CD8-positive, alpha-beta memory T cell (primary cell): Measurements from ENCODE around the gene LINGO3. TPM values are rescaled to one million over a fixed set of nuclear protein-coding genes. Genes with fewer than 3 reads are reported as not detected.
"Not testable (repeated sequence)": the region's sequence is repeated elsewhere in the genome, so short reads cannot be mapped to it uniquely, and the experiment has no call there.

Experiments
- CTCF ChIA-PET: fragments of 350-600 bp; sonication (Branson Sonifier 250); formaldehyde crosslinking; loops from one replicate; lab custom pipeline; 2021; ENCODE audit warnings: antibody characterized with exemption; lab: Charles Lee
- POLR2A ChIA-PET: fragments of 350-600 bp; sonication (Branson Sonifier 250); formaldehyde crosslinking; loops from one replicate; lab custom pipeline; 2021; ENCODE audit warnings: antibody characterized with exemption; lab: Charles Lee
- DNase-seq, 5 donors: peaks; one replicate each; pipeline versions ENCODE4 v3.0.0 to v3.0.0-alpha.2; 2020 to 2022; ENCODE audit warnings: mixed read lengths in 1 of 5
- H3K27ac ChIP-seq: one replicate; pipeline ENCODE4 v1.7.0; 2013; ENCODE audit warnings: low read depth, mild to moderate bottlenecking, low read length, moderate library complexity
- H3K27me3 ChIP-seq: 2 replicates; pipeline ENCODE4 v1.7.0; 2013; ENCODE audit warnings: low read length, mild to moderate bottlenecking; ENCODE audit not compliant: insufficient read depth, poor library complexity, severe bottlenecking
- H3K36me3 ChIP-seq: 2 replicates; pipeline ENCODE4 v1.7.0; 2013; ENCODE audit warnings: mild to moderate bottlenecking, low read length, moderate library complexity; ENCODE audit not compliant: insufficient read depth
- H3K4me1 ChIP-seq: 2 replicates; pipeline ENCODE4 v1.7.0; 2013; ENCODE audit warnings: mild to moderate bottlenecking, low read length, moderate library complexity; ENCODE audit not compliant: insufficient read depth
- H3K4me3 ChIP-seq: 2 replicates; pipeline ENCODE4 v1.7.0; 2013; ENCODE audit warnings: mild to moderate bottlenecking, low read length
- H3K9me3 ChIP-seq: 2 replicates; pipeline ENCODE4 v1.7.0; 2013; ENCODE audit warnings: mild to moderate bottlenecking, low read length
- H3K27ac Mint-ChIP-seq, 8 donors: one replicate each; pipeline ENCODE4 v1.8.0; 2020 to 2021; ENCODE audit warnings: mixed read lengths in 8 of 8, mild to moderate bottlenecking in 6 of 8, inconsistent platforms in 3 of 8, moderate library complexity in 3 of 8
- H3K27me3 Mint-ChIP-seq, 2 donors: one replicate each; pipeline ENCODE4 v1.8.0; 2020 to 2021; ENCODE audit warnings: mixed read lengths in 2 of 2, mild to moderate bottlenecking in 1 of 2, moderate library complexity in 1 of 2
- H3K36me3 Mint-ChIP-seq, 3 donors: one replicate each; pipeline ENCODE4 v1.8.0; 2020 to 2021; ENCODE audit warnings: mixed read lengths in 3 of 3, inconsistent platforms in 1 of 3, mild to moderate bottlenecking in 1 of 3
- H3K4me1 Mint-ChIP-seq, 3 donors: one replicate each; pipeline ENCODE4 v1.8.0; 2020 to 2021; ENCODE audit warnings: mixed read lengths in 3 of 3, inconsistent platforms in 1 of 3, mild to moderate bottlenecking in 1 of 3
- H3K4me3 Mint-ChIP-seq, 7 donors: one replicate each; pipeline ENCODE4 v1.8.0; 2020 to 2021; ENCODE audit warnings: mixed read lengths in 7 of 7, mild to moderate bottlenecking in 6 of 7, moderate library complexity in 4 of 7, inconsistent platforms in 2 of 7
- H3K9me3 Mint-ChIP-seq, 5 donors: one replicate each; pipeline ENCODE4 v1.8.0; 2020 to 2022; ENCODE audit warnings: mixed read lengths in 5 of 5, mild to moderate bottlenecking in 3 of 5, moderate library complexity in 2 of 5, inconsistent platforms in 1 of 5
- polyA plus RNA-seq: library from polyadenylated mRNA; unstranded; fragments of 300-500 nt; fragmentation: Illumina TruSeq; gene quantifications from one replicate; pipeline ENCODE4 v1.2.3, GENCODE V29; 2021
- total RNA-seq, 2 experiments: library from RNA; stranded (reverse); gene quantifications; one replicate each; pipeline ENCODE4 v1.2.3, GENCODE V29; 2021

Gene LINGO3
- total and polyA plus RNA-seq, 3 experiments from 2014 or later, result 0.09 to 9.2 (median 0.15) TPM

DNA sequence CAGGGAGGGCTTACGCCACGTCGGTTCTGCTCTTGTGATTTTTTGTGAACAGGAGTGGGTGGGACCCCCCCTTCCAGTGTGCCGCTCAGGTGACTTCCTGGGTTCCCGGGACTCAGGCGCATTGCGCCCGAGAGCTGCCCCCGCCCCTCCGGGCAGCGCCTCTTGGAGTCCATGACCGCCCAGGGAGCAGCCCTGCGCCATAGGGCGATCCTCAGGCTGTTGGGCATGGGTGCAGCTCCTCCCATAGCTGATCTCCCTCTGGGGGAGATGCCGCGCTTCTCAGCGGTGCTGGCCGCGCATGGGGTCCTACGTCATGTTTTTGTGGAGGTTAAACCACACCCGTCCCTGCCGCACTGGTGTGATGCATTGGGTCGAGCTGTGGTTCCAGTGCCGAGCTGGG, 44.2 kb upstream of the LINGO3 start:
- H3K4me1 ChIP-seq, result no peaks in the 10 kb centered on the region
- CTCF ChIA-PET, result no interaction called here
- no peak overlapping the region for H3K4me3 ChIP-seq
- peaks cover 0 to 6% (median 0%) of the 10 kb centered on the region in 3 donors for H3K36me3 Mint-ChIP-seq
- H3K4me3 Mint-ChIP-seq, result no peak overlapping the region
- no peaks in the 10 kb centered on the region for H3K9me3 Mint-ChIP-seq
- POLR2A ChIA-PET, result no interaction called here
- no peak overlapping the region for H3K27ac ChIP-seq
- H3K27ac Mint-ChIP-seq, result no peak overlapping the region
- no peaks in the 10 kb centered on the region for H3K4me1 Mint-ChIP-seq
- DNase-seq, result no peak
- H3K9me3 ChIP-seq, result no peaks in the 10 kb centered on the region
- H3K27me3 Mint-ChIP-seq, result no peaks in the 10 kb centered on the region
- H3K36me3 ChIP-seq, result peaks cover 6% of the 10 kb centered on the region
- no peaks in the 10 kb centered on the region for H3K27me3 ChIP-seq

DNA sequence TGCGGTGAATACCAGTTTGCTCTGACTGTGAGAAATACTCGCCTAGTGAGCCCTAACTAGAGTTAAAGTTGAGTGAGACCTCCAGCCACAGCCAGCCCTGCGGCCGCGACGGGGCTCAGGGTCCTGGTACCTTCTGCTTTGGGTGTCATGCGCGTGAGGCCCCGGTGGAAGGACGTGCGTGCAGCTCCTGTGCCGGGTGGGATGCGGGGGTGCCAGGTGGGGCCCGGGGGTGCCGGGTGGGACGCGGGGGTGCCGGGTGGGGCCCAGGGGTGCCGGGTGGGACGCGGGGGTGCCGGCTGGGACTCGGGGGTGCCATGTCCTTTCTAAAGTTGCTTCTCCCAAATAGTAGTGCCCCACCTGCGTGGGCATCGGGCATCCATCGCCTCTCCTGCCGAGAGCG, 43.6 kb upstream of the LINGO3 start:
- H3K4me1 Mint-ChIP-seq, result no peaks in the 10 kb centered on the region
- H3K27ac ChIP-seq, result no peak overlapping the region
- peak overlapping the region in 1 of 8 donors; percentile 69 for H3K27ac Mint-ChIP-seq
- DNase-seq, result peak in 1 of 5 donors; percentile 46
- H3K36me3 Mint-ChIP-seq, result peaks cover 0 to 6% (median 0%) of the 10 kb centered on the region in 3 donors
- ChIA-PET CTCF (no interaction called here), POLR2A (no interaction called here)
- no peaks in the 10 kb centered on the region for H3K27me3 Mint-ChIP-seq
- peaks cover 6% of the 10 kb centered on the region for H3K36me3 ChIP-seq
- H3K9me3 ChIP-seq, result no peaks in the 10 kb centered on the region
- no peaks in the 10 kb centered on the region for H3K9me3 Mint-ChIP-seq
- H3K4me3 Mint-ChIP-seq, result no peak overlapping the region
- H3K4me1 ChIP-seq, result no peaks in the 10 kb centered on the region
- H3K27me3 ChIP-seq, result no peaks in the 10 kb centered on the region
- no peak overlapping the region for H3K4me3 ChIP-seq

DNA sequence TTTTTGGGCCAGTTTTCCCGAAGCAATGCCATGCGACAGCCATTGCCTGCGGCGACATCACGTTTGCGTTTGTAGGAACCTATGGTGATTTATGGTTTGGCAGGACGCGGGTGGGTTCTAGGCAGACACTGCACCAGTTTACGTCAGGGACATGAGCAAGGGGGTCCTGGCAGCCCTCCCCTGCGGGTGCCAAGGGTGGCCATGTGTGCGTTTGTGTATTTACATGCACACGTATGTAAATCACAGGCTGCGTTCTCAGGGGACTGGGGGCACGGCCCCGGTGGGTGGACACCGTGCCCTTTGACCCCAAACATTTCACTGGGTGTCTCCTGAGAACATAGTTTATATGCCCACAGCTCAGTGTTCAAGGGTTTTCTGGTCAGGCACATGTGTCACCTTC, 42.7 kb upstream of the LINGO3 start:
- no peak for DNase-seq
- H3K36me3 ChIP-seq, result peaks cover 6% of the 10 kb centered on the region
- POLR2A ChIA-PET, result no interaction called here
- Mint-ChIP-seq H3K27ac (no peak overlapping the region), H3K4me1 (no peaks in the 10 kb centered on the region), H3K27me3 (no peaks in the 10 kb centered on the region), H3K36me3 (peaks cover 0 to 8% (median 0%) of the 10 kb centered on the region in 3 donors), H3K4me3 (no peak overlapping the region), H3K9me3 (no peaks in the 10 kb centered on the region)
- no peaks in the 10 kb centered on the region for H3K9me3 ChIP-seq
- H3K4me1 ChIP-seq, result no peaks in the 10 kb centered on the region
- no peak overlapping the region for H3K27ac ChIP-seq
- H3K4me3 ChIP-seq, result no peak overlapping the region
- CTCF ChIA-PET, result no interaction called here
- H3K27me3 ChIP-seq, result no peaks in the 10 kb centered on the region

DNA sequence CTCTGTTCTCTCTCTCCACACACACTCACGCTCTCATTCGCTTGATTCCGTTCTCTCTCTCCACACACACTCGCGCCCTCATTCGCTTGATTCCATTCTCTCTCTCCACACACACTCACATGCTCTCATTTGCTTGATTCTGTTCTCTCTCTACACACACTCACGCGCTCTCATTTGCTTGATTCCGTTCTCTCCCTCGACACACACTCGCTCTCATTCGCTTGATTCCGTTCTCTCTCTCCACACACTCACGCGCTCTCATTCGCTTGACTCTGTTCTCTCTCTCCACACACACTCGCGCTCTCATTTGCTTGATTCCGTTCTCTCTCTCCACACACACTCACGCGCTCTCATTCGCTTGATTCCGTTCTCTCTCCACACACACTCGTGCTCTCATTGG, 41.9 kb upstream of the LINGO3 start:
- H3K27me3 ChIP-seq, H3K4me1 Mint-ChIP-seq, H3K4me3 Mint-ChIP-seq, H3K9me3 Mint-ChIP-seq, H3K27ac Mint-ChIP-seq, H3K36me3 ChIP-seq, H3K27me3 Mint-ChIP-seq, H3K4me3 ChIP-seq, H3K36me3 Mint-ChIP-seq, H3K9me3 ChIP-seq, H3K27ac ChIP-seq, CTCF ChIA-PET, DNase-seq, H3K4me1 ChIP-seq, POLR2A ChIA-PET: not testable (repeated sequence)

DNA sequence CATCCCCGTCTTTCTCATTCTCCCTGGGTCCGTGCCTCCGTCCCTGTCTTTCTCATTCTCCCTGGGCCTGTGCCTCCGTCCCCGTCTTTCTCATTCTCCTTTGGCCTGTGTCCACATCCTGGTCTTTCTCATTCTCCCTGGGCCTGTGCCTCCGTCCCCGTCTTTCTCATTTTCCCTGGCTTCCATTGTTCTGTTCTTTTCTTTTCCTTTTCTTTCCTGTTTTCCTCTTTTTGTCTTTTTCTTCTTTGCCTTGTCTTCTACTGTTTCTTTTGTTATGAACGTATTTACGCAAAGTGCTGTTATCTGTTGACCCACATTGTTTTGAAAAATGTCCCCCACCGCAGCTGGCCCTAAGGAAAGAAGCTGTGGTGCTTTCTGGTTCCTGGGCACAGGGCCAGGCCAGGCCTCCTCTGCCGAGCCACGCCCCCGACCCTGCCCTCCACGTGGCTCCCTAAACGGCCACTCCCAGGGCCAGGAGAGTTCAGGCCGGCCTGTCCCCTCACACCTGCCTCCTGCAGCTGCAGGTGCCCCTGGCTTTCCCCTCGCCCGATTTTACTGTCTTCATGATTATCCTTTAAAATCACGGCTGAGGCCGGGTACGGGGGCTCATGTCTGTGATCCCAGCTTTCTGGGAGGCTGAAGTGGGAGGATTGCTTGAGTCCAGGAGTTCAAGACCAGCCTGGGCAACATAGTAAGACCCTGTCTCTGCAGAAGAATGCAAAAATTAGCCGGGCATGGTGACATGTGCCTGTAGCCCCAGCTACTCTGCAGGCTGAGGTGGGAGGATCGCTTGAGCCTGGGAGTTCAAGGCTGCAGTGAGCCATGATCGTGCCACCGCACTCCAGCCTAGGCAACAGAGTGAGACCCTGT, 38.1 kb upstream of the LINGO3 start:
- ChIA-PET POLR2A (no interaction called here), CTCF (no interaction called here)
- no peak overlapping the region for H3K4me3 ChIP-seq
- Mint-ChIP-seq H3K36me3 (peaks cover 0 to 8% (median 0%) of the 10 kb centered on the region in 3 donors), H3K27ac (no peak overlapping the region), H3K9me3 (no peaks in the 10 kb centered on the region), H3K27me3 (no peaks in the 10 kb centered on the region), H3K4me3 (no peak overlapping the region), H3K4me1 (no peaks in the 10 kb centered on the region)
- H3K27me3 ChIP-seq, result no peaks in the 10 kb centered on the region
- no peaks in the 10 kb centered on the region for H3K4me1 ChIP-seq
- no peak for DNase-seq
- peak overlapping the region; percentile 19 for H3K27ac ChIP-seq
- peaks cover 6% of the 10 kb centered on the region for H3K36me3 ChIP-seq
- H3K9me3 ChIP-seq, result no peaks in the 10 kb centered on the region

DNA sequence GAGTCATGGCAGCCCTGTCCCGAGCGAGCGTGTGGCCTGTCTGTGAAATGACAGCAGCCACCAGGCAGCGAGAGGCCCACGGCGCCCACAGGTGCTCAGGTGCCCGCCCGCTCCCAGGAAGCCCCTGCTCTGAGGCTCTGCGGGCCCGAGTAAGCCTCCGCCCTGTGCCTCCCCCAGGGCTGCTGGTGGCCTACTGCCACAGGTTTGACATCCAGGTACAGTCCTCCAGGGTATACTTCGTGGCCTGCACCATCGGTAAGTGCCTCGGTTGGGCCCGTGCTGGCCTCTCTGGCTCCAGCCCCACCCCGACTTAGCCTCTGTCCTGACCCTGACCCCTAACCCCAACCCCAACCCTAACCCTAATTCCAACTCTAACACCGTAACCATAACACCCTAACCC, 37.1 kb upstream of the LINGO3 start:
- Histone ChIP-seq H3K36me3 (no peaks in the 10 kb centered on the region), H3K27ac (no peak overlapping the region), H3K4me1 (no peaks in the 10 kb centered on the region), H3K27me3 (no peaks in the 10 kb centered on the region), H3K9me3 (no peaks in the 10 kb centered on the region), H3K4me3 (no peak overlapping the region)
- Mint-ChIP-seq H3K9me3 (no peaks in the 10 kb centered on the region), H3K4me1 (no peaks in the 10 kb centered on the region), H3K27me3 (no peaks in the 10 kb centered on the region), H3K4me3 (no peak overlapping the region), H3K36me3 (peaks cover 0 to 8% (median 0%) of the 10 kb centered on the region in 3 donors), H3K27ac (no peak overlapping the region)
- DNase-seq, result no peak
- CTCF ChIA-PET, result no interaction called here
- POLR2A ChIA-PET, result no interaction called here

DNA sequence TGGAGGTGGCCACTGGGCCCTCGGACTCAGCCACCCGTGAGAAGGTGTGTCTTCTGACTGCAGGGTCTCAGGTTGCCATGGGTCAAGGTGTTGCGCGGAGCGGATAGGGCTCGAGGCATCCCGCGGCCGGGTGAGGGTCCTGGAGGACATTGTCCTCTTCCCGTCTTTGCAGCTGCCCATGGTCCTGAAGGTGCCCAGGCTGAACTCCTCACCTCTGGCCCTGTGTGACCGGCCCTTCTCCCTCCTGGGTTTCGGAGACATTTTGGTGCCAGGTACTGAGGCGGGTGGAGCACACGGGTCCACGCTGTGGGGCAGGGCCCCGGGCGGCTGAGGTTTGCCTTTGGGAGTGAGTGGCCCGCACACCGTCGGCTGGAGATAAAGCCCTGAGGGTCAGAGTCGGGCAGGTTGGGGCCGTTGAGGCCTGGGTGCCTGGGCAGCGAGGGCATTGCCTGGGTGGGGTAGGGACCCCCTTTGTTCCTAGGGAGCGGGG, 36.5 kb upstream of the LINGO3 start:
- no peaks in the 10 kb centered on the region for H3K4me1 Mint-ChIP-seq
- H3K36me3 Mint-ChIP-seq, result peaks cover 0 to 8% (median 0%) of the 10 kb centered on the region in 3 donors
- no peak overlapping the region for H3K4me3 ChIP-seq
- H3K4me3 Mint-ChIP-seq, result no peak overlapping the region
- H3K9me3 ChIP-seq, result no peaks in the 10 kb centered on the region
- ChIA-PET POLR2A (no interaction called here), CTCF (no interaction called here)
- H3K27ac Mint-ChIP-seq, result no peak overlapping the region
- no peaks in the 10 kb centered on the region for H3K27me3 ChIP-seq
- DNase-seq, result no peak
- no peaks in the 10 kb centered on the region for H3K36me3 ChIP-seq
- H3K27ac ChIP-seq, result no peak overlapping the region
- H3K4me1 ChIP-seq, result no peaks in the 10 kb centered on the region
- no peaks in the 10 kb centered on the region for H3K27me3 Mint-ChIP-seq
- no peaks in the 10 kb centered on the region for H3K9me3 Mint-ChIP-seq

DNA sequence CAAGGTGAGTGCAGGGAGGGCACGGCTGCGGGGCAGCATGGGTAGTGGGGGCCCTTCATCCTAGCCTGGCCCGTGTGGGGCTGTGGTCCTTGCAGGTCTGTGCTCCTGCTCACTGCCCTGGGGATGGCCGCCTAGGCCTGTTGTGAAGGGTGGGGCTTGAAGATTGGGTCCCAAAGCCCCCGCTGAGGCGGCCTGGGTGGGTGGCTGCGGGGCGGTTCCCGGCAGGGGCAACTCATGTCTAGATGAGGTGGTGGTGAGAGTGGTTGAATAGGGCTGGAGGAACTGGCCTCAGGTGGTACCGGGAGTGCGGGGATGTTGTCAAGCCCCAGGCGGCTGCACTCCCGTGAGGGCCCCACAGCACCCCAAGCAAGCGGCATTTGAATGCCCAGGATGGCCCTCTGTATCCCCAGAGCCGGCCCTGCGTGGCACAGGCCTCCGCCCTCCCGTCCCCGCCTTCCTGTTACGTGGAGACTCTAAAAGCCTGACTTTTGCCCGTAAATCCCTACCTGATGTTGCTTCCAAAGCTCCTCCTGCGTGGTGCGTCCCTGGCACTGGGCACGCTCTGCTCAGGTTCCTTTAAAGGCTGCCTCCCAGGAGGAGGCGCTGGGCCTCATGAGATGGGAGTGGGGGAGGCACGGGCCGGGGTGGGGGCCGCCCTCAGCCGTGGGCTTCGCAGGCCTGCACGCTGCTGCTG, 35.5 kb upstream of the LINGO3 start:
- CTCF ChIA-PET, result no interaction called here
- Mint-ChIP-seq H3K4me1 (no peaks in the 10 kb centered on the region), H3K27ac (no peak overlapping the region), H3K4me3 (no peak overlapping the region), H3K27me3 (no peaks in the 10 kb centered on the region), H3K9me3 (no peaks in the 10 kb centered on the region), H3K36me3 (peaks cover 0 to 12% (median 0%) of the 10 kb centered on the region in 3 donors)
- Histone ChIP-seq H3K4me1 (no peaks in the 10 kb centered on the region), H3K9me3 (no peaks in the 10 kb centered on the region), H3K27me3 (no peaks in the 10 kb centered on the region), H3K27ac (no peak overlapping the region), H3K4me3 (no peak overlapping the region), H3K36me3 (no peaks in the 10 kb centered on the region)
- POLR2A ChIA-PET, result no interaction called here
- DNase-seq, result no peak
